Muscle of arm (tissue), 12 donors: Measurements from ENCODE around the gene POLR3G. TPM values are rescaled to one million over a fixed set of nuclear protein-coding genes. Genes with fewer than 3 reads are reported as not detected.
A peak's percentile ranks its signal among the peaks of the same experiment; 100 is the strongest.

Source experiments
- DNase-seq: peaks from one replicate; pipeline ENCODE4 v3.0.0-alpha.2; 2013
- polyA plus RNA-seq, 12 donors: library from polyadenylated mRNA; unstranded; fragments of 120-200 nt; gene quantifications; one replicate each; pipeline ENCODE4 v1.2.1, GENCODE V29; 2013; ENCODE audit not compliant: insufficient read length in 12 of 12

The POLR3G gene
- polyA plus RNA-seq, 12 donors, result 1.6 to 6.3 (median 2.1) TPM; not detected in 2

GRCh38 chr5:90549729-90550275, 75.1 kb downstream of the POLR3G start:
- DNase-seq, result no peak

DNA sequence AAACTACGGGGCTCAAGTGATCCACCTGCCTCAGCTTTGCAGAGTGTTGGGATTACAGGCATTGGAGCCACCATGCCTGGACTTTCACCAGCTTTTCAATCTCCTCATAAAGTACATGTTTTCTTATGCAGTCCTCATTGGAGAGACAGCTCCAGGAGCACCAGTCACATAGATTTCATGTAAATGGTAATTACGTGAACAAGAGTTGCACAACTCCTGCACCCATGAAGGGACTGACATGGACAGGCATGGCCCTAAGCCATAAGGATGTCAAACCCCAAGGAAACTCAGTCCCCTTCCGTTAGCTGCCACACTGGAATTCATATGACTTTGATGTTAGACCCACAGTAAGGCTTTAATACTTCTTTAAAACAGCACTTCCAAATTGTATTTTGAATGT, 76.3 kb downstream of the POLR3G start:
- no peak for DNase-seq

DNA sequence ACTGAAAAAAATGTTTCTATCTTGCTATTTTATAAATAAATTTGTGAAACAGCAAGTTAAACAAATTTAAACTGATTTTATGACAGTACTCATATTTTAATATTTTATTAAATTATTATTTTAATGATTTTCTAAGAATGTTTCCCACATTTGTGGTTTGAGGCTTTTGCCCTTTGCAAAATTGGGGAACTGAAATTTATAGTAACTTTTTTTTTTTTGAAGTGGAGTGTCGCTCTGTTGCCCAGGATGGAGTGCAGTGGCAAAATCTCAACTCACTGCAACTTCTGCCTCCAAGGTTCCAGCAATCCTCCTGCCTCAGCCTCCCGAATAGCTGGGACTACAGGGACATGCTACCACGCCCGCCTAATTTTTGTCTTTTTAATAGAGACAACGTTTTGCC, 76.7 kb downstream of the POLR3G start:
- no peak for DNase-seq

GRCh38 chr5:90553711-90554110, 79.0 kb downstream of the POLR3G start:
- no peak for DNase-seq

GRCh38 chr5:90554358-90555006, 79.8 kb downstream of the POLR3G start:
- DNase-seq, result no peak

- no peak for DNase-seq
Measured at GRCh38 chr5:90555666-90556065, 81.0 kb downstream of the POLR3G start.

GRCh38 chr5:90557391-90557790, 82.7 kb downstream of the POLR3G start:
- no peak for DNase-seq

GRCh38 chr5:90557871-90558270, 83.2 kb downstream of the POLR3G start:
- no peak for DNase-seq

GRCh38 chr5:90558344-90559192, 83.9 kb downstream of the POLR3G start, which contains the start of gene ADGRV1:
Gene ADGRV1 (plus strand): TSS chr5:90558797. CDS start chr5:90558896, 99 bp downstream.
- peak; percentile 4 for DNase-seq

GRCh38 chr5:90560771-90561170, 86.1 kb downstream of the POLR3G start:
- no peak for DNase-seq

GRCh38 chr5:90561766-90562165, 87.1 kb downstream of the POLR3G start:
- no peak for DNase-seq

DNA sequence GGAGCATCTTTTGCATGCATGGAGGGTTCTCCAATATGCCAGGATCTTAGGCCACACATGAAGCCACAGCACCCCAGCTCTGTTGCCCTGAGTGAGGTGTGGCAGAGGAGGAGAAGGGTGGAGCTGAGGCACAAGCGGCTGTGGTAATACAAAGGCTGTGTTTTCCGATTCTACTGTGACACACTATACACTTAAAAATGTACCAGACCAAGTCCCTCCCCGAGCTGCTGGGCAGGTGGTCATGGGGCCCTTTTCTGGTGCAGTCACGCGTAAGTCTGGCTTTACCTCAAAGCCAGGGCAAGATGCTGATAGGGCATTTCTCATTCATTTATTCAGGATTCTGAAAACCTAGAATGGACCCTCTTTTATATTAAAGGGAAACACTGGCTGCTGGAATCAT, 87.7 kb downstream of the POLR3G start:
- no peak for DNase-seq

GRCh38 chr5:90563108-90563507, 88.4 kb downstream of the POLR3G start:
- no peak for DNase-seq

Other genes with a start within 250 kb of the POLR3G start
- gene CETN3, start 65.1 kb upstream of the POLR3G start, polyA plus RNA-seq, result 10 to 100 TPM in 11 of 12 donors, not detected in 1; 23.6 to 59.7 (median 38.8) TPM
- 1 to 10 TPM in 11 of 12 donors, not detected in 1; 5.1 to 9.2 (median 6.3) TPM for gene MBLAC2, start 93 bp upstream of the POLR3G start, polyA plus RNA-seq
- 10 to 100 TPM in 11 of 12 donors, not detected in 1; 16.2 to 25.7 (median 21.8) TPM for gene LYSMD3, start 54.7 kb downstream of the POLR3G start, polyA plus RNA-seq
- 1 to 10 TPM in 7 of 12 donors, under 1 TPM in 3, not detected in 2; 0.84 to 4.3 (median 1.3) TPM for gene ADGRV1, start 83.9 kb downstream of the POLR3G start, polyA plus RNA-seq